HepG2 (cell line): ENCODE data around the gene IRS2. TPM values are rescaled to one million over a fixed set of nuclear protein-coding genes. Genes with fewer than 3 reads are reported as not detected.

Source experiments
- ATAC-seq: fragments of 200-7000 bp; cut with Tn5 transposase; 3 replicates; pipeline ENCODE4 v1.9.1; 2020; ENCODE audit warnings: mild to moderate bottlenecking, moderate library complexity
- BruUV-seq: library from RNA; stranded (reverse); fragments of 400-500 nt; replicated peaks from 2 replicates; lab custom pipeline; 2021; lab: Mats Ljungman, UMichigan
- CTCF ChIA-PET: fragments of 300-600 bp; formaldehyde crosslinking; extraction: SDS; loops from one replicate; lab custom pipeline; 2021; ENCODE audit warnings: low total read pairs, inconsistent platforms, low intra/inter-chr PET ratio; lab: Yijun Ruan, JAX
- POLR2A ChIA-PET: fragments of 350-600 bp; sonication (Branson Sonifier 250); formaldehyde crosslinking; loops from one replicate; lab custom pipeline; 2020; ENCODE audit warnings: antibody characterized with exemption, inconsistent platforms; lab: Yijun Ruan, JAX
- DNase-seq: peaks from one replicate; pipeline ENCODE4 v3.0.0-alpha.2; 2015; ENCODE audit warnings: low spot score
- FAIRE-seq: peaks from 3 replicates; lab custom pipeline; 2011; peaks lifted over from hg19 to GRCh38; lab: Jason Lieb, UNC
- H2AFZ ChIP-seq: one replicate; pipeline ENCODE4 v1.6.1; 2011; ENCODE audit warnings: low read length, inconsistent platforms
- H3K27ac ChIP-seq: fragments of 300-600 bp; 3 replicates; pipeline ENCODE4 v1.8.0; 2011; ENCODE audit warnings: mixed run types, mild to moderate bottlenecking, mixed read lengths, low read length, inconsistent platforms; ENCODE audit not compliant: insufficient read depth; ENCODE audit errors: extremely low read length
- H3K27me3 ChIP-seq, 2 experiments: fragments of 200-600 bp in 1 of 2; 2 replicates in 1 of 2; 3 replicates in 1 of 2; pipeline versions ENCODE4 v1.6.0 to v1.8.0; 2011; ENCODE audit warnings: low read length in 2 of 2, mild to moderate bottlenecking in 2 of 2, moderate library complexity in 2 of 2, inconsistent platforms in 1 of 2; ENCODE audit not compliant: insufficient read depth in 2 of 2, control insufficient read depth in 1 of 2
- H3K36me3 ChIP-seq, 2 experiments: fragments of 200-600 bp in 1 of 2; replicated peaks in 1 of 2; 2 replicates in 1 of 2; 3 replicates in 1 of 2; pipeline versions ENCODE4 v1.5.1 to v1.8.0; 2011; ENCODE audit warnings: low read length in 2 of 2, inconsistent platforms in 1 of 2; ENCODE audit not compliant: insufficient read depth in 2 of 2, control insufficient read depth in 1 of 2
- H3K4me1 ChIP-seq: 2 replicates; pipeline ENCODE4 v1.5.1; 2012; ENCODE audit warnings: low read length, inconsistent platforms; ENCODE audit not compliant: insufficient read depth
- H3K4me2 ChIP-seq: 2 replicates; pipeline ENCODE4 v1.6.0; 2011; ENCODE audit warnings: low read depth, low read length, inconsistent platforms
- H3K4me3 ChIP-seq, 3 experiments: fragments of 200-600 bp in 1 of 3; sonication (generic), shearing (Covaris generic) in 1 of 3; replicated peaks in 1 of 3; 2 replicates each; pipeline ENCODE4 v1.5.1; 2011 to 2016; ENCODE audit warnings: low read length in 3 of 3, inconsistent platforms in 2 of 3, low read depth in 2 of 3, mild to moderate bottlenecking in 2 of 3, control low read depth in 1 of 3, mixed read lengths in 1 of 3; ENCODE audit not compliant: insufficient read depth in 1 of 3
- H3K79me2 ChIP-seq: one replicate; pipeline ENCODE4 v1.6.1; 2011; ENCODE audit warnings: low read length, inconsistent platforms; ENCODE audit not compliant: insufficient read depth
- H3K9ac ChIP-seq: 2 replicates; pipeline ENCODE4 v1.6.0; 2011; ENCODE audit warnings: mild to moderate bottlenecking, low read depth, low read length, inconsistent platforms; ENCODE audit not compliant: insufficient read depth
- H3K9me3 ChIP-seq: 2 replicates; pipeline ENCODE4 v1.5.1; 2012; ENCODE audit warnings: mild to moderate bottlenecking, low read length
- H4K20me1 ChIP-seq: 2 replicates; pipeline ENCODE4 v1.6.0; 2011; ENCODE audit warnings: inconsistent platforms, mild to moderate bottlenecking, low read length, moderate library complexity; ENCODE audit not compliant: insufficient read depth
- ELK4 ChIP-seq: sonication (generic); formaldehyde crosslinking; IDR thresholded peaks from 2 replicates; pipeline ENCODE4 v1.9.0; 2021; ENCODE audit warnings: missing genetic modification reagents, borderline replicate concordance
- FOXP1 ChIP-seq, 2 experiments: fragments of 450-650 bp in 1 of 2; IDR thresholded peaks; 2 replicates each; pipeline ENCODE4 v1.6.1; 2017 to 2018; ENCODE audit warnings: antibody characterized with exemption in 1 of 2
- HNRNPH1 ChIP-seq: fragments of 200-400 bp; formaldehyde crosslinking; optimal IDR thresholded peaks from 2 replicates; pipeline ENCODE3; 2017; ENCODE audit warnings: mild to moderate bottlenecking, low read depth, low read length
- PAXIP1 ChIP-seq: sonication (generic); formaldehyde crosslinking; conservative IDR thresholded peaks from 2 replicates; pipeline ENCODE4 v1.4.0; 2020; ENCODE audit warnings: mild to moderate bottlenecking, missing genetic modification reagents, moderate library complexity
- SETDB1 ChIP-seq: sonication (generic); formaldehyde crosslinking; IDR thresholded peaks from 2 replicates; pipeline ENCODE4 v1.5.1; 2020; ENCODE audit warnings: missing genetic modification reagents, mild to moderate bottlenecking, borderline replicate concordance
- TERF1 ChIP-seq: sonication (generic); formaldehyde crosslinking; IDR thresholded peaks from 2 replicates; pipeline ENCODE4 v1.8.0; 2022; ENCODE audit warnings: mild to moderate bottlenecking, missing genetic modification reagents, moderate library complexity
- ZBTB20 ChIP-seq: sonication (generic); formaldehyde crosslinking; IDR thresholded peaks from 2 replicates; pipeline ENCODE4 v1.8.1; 2023; ENCODE audit warnings: missing genetic modification reagents, low read depth, mild to moderate bottlenecking, borderline replicate concordance
- ZNF251 ChIP-seq: sonication (generic); formaldehyde crosslinking; IDR thresholded peaks from 2 replicates; pipeline ENCODE4 v1.9.0; 2021; ENCODE audit warnings: mild to moderate bottlenecking, missing genetic modification reagents
- ZNF468 ChIP-seq: sonication (generic); formaldehyde crosslinking; IDR thresholded peaks from 2 replicates; pipeline ENCODE4 v1.8.0; 2022; ENCODE audit warnings: mild to moderate bottlenecking, moderate library complexity, missing genetic modification reagents
- ZSCAN31 ChIP-seq: sonication (generic); formaldehyde crosslinking; IDR thresholded peaks from 2 replicates; pipeline ENCODE4 v1.5.0; 2020; ENCODE audit warnings: low read depth, mild to moderate bottlenecking, missing genetic modification reagents
- WGBS: methylation state at CpG from one replicate; pipeline ENCODE4 v1.1.6; 2017; ENCODE audit warnings: low lambda C conversion rate; 5-methylcytosine and 5-hydroxymethylcytosine counted together
- in situ Hi-C: cut with HindIII; loops from 2 replicates; pipeline ENCODE4 v1.10.0; 2017; ENCODE audit warnings: low pct_unique_long_range_greater_than_20kb; ENCODE audit not compliant: extremely low pct_ligation_motif_present
- intact Hi-C: fragments of 100-400 bp; cut with micrococcal nuclease; formaldehyde crosslinking; loops from one replicate; pipeline ENCODE4 v1.10.0; 2022; ENCODE audit not compliant: unreplicated experiment
- polyA plus RNA-seq, 8 experiments: library from polyadenylated mRNA; depleted of rRNA in 3 of 8; stranded (reverse) in 7 of 8; unstranded in 1 of 8; fragments of >200 nt; fragmentation: Illumina TruSeq in 4 of 8; extraction: Trizol in 4 of 8; gene quantifications; 2 replicates each; pipeline versions ENCODE4 v1.2.1 to v1.2.3, GENCODE V29; 2011 to 2016; ENCODE audit warnings: low read depth in 4 of 8, missing spikeins in 1 of 8, mixed read lengths in 1 of 8; ENCODE audit not compliant: insufficient read depth in 1 of 8
- total RNA-seq, 5 experiments: library from RNA; depleted of rRNA; stranded (reverse); fragments of >200 nt; fragmentation: Illumina TruSeq; extraction: Trizol; gene quantifications; 2 replicates each; pipeline ENCODE4 v1.2.3, GENCODE V29; 2016; ENCODE audit warnings: low read depth in 1 of 5

Gene IRS2
- total and polyA plus RNA-seq, 2 of the 13 experiments (the other 11 are each of a cell fraction or from before 2014, with no cell fraction given) = 0.02 to 0.04 TPM

- Histone ChIP-seq H2AFZ (no peak overlapping the region), H3K27me3 (no peaks in the 10 kb centered on the region; a peak in 1 of 5 replicates), H3K9ac (no peak overlapping the region), H3K36me3 (no peaks in the 10 kb centered on the region), H4K20me1 (no peaks in the 10 kb centered on the region), H3K9me3 (no peaks in the 10 kb centered on the region), H3K4me2 (no peak overlapping the region), H3K4me3 (no peak overlapping the region), H3K27ac (no peak overlapping the region), H3K4me1 (no peaks in the 10 kb centered on the region), H3K79me2 (no peaks in the 10 kb centered on the region)
- BruUV-seq = no TSS peak
- intact Hi-C loops = no loop called here
- ATAC-seq (no peak), FAIRE-seq (no peak), DNase-seq (no peak)
- CTCF ChIA-PET = no interaction called here
- POLR2A ChIA-PET = no interaction called here
- in situ Hi-C loops = no loop called here
- WGBS = 62% methylated on average over 9 of the region's 9 CpGs
- TF ChIP-seq ZSCAN31 (CRISPR knock-in tag) = no peak
- TF ChIP-seq TERF1 (CRISPR knock-in tag) = no peak
Measured at GRCh38 chr13:109740121-109740520, 46.3 kb downstream of the IRS2 start.

- no peaks in the 10 kb centered on the region for H3K36me3 ChIP-seq
- no peaks in the 10 kb centered on the region for H3K9me3 ChIP-seq
- FAIRE-seq (no peak), ATAC-seq (no peak), DNase-seq (no peak)
- H4K20me1 ChIP-seq = no peaks in the 10 kb centered on the region
- H3K4me2 ChIP-seq = no peak overlapping the region
- H3K27me3 ChIP-seq = no peaks in the 10 kb centered on the region
- POLR2A ChIA-PET = no interaction called here
- no peak for TF ChIP-seq PAXIP1
- no peak for TF ChIP-seq ZNF468 (CRISPR knock-in tag)
- TF ChIP-seq ZNF251 (CRISPR knock-in tag) = no peak
- no peak for TF ChIP-seq FOXP1 (IDR thresholded peaks at IDR 0.05)
- no peak for TF ChIP-seq FOXP1 (CRISPR knock-in tag; IDR thresholded peaks at IDR 0.05)
- TF ChIP-seq ELK4 (CRISPR knock-in tag) = no peak
- no peak for TF ChIP-seq HNRNPH1
- no peak for TF ChIP-seq ZBTB20 (CRISPR knock-in tag)
- no peak for TF ChIP-seq SETDB1 (CRISPR knock-in tag)
- H3K9ac ChIP-seq = no peak overlapping the region
- H3K4me3 ChIP-seq = no peak overlapping the region
- 65% methylated on average over 8 of the region's 14 CpGs for WGBS
- no TSS peak for BruUV-seq
- no peaks in the 10 kb centered on the region for H3K4me1 ChIP-seq
- CTCF ChIA-PET = no interaction called here
- H3K27ac ChIP-seq = no peak overlapping the region
- H3K79me2 ChIP-seq = no peaks in the 10 kb centered on the region
- H2AFZ ChIP-seq = no peak overlapping the region
- in situ Hi-C loops = no loop called here
- intact Hi-C loops = no loop called here
Measured at GRCh38 chr13:109738298-109738746, 48.1 kb downstream of the IRS2 start.
